Lower leg skin (tissue), 4 donors: ENCODE results near the gene TSEN15. TPM values are rescaled to one million over a fixed set of nuclear protein-coding genes. Genes with fewer than 3 reads are reported as not detected.

ENCODE experiments used
- DNase-seq, 2 donors: peaks; one replicate each; pipeline ENCODE4 v3.0.0-alpha.2; 2019; ENCODE audit warnings: low spot score in 2 of 2
- H3K4me3 ChIP-seq: fragments of 200-600 bp; sonication (generic); 2 replicates; pipeline ENCODE4 v1.5.1; 2017; ENCODE audit warnings: mild to moderate bottlenecking, low read depth; ENCODE audit not compliant: poor library complexity, severe bottlenecking
- POLR2A ChIP-seq, 2 donors: fragments of 450-650 bp; IDR thresholded peaks; one replicate each; pipeline ENCODE4 v1.6.1; 2016 to 2017; ENCODE audit warnings: antibody characterized with exemption in 2 of 2, mild to moderate bottlenecking in 1 of 2, moderate library complexity in 1 of 2
- WGBS, 2 donors: methylation state at CpG; one replicate each; pipeline ENCODE4 v1.1.5; 2018; 5-methylcytosine and 5-hydroxymethylcytosine counted together
- intact Hi-C: fragments of 100-400 bp; cut with DNase I; formaldehyde crosslinking; loops from one replicate; pipeline ENCODE4 v1.15.0; 2023; ENCODE audit warnings: low total_unique reads
- total RNA-seq, 4 donors: library from RNA; depleted of rRNA; stranded (reverse); fragments of >200 nt; gene quantifications; one replicate each; pipeline ENCODE4 v1.1.0, GENCODE V29; 2016
- TF ChIP-seq, protein P1 (sequence below), 3 donors: fragments of 450-650 bp; IDR thresholded peaks; one replicate each; pipeline ENCODE4 v1.5.1; 2016; ENCODE audit warnings: antibody characterized with exemption in 3 of 3, mild to moderate bottlenecking in 3 of 3, moderate library complexity in 2 of 3

The TSEN15 gene
- total RNA-seq, 4 donors from 2014 or later, result 6.8 to 35.9 (median 12.8) TPM

DNA sequence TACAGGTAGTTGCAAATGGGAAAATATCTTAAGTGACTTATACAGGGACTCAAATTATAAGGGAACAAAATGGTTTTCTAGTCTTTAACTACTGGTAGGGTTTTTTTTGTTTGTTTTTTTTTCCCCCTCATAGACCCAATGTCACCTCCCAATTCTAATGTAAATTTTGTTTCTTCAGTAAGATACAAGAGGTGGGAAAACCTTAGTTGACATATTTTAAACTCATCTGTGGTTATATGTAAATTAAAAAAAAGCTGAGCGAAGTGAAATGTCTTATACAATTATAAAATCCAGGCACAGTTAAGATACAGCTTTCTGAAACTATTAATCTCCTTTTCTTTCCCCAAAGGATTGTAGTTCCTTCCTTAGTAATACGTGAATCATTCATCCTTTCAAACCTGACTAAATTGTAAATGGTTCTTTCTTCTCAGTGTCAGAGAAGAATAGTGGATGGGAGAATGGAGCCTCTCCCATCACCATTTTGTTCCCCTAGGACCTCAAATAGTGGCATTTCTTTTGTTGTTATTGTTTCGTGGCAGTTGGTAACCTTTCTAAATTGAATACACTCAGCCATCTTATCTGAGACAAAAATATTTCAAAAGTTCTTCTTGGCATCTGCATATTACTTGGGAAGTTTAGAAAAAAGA is 11.2 kb downstream of the TSEN15 start:
- TF ChIP-seq POLR2A (IDR thresholded peaks at IDR 0.05), result no peak
- TF ChIP-seq, protein P1, sequence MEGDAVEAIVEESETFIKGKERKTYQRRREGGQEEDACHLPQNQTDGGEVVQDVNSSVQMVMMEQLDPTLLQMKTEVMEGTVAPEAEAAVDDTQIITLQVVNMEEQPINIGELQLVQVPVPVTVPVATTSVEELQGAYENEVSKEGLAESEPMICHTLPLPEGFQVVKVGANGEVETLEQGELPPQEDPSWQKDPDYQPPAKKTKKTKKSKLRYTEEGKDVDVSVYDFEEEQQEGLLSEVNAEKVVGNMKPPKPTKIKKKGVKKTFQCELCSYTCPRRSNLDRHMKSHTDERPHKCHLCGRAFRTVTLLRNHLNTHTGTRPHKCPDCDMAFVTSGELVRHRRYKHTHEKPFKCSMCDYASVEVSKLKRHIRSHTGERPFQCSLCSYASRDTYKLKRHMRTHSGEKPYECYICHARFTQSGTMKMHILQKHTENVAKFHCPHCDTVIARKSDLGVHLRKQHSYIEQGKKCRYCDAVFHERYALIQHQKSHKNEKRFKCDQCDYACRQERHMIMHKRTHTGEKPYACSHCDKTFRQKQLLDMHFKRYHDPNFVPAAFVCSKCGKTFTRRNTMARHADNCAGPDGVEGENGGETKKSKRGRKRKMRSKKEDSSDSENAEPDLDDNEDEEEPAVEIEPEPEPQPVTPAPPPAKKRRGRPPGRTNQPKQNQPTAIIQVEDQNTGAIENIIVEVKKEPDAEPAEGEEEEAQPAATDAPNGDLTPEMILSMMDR (IDR thresholded peaks at IDR 0.05), result no peak
- 87 to 91% methylated on average over 3 of the region's 3 CpGs for WGBS, 2 donors
- H3K4me3 ChIP-seq, result no peak overlapping the region
- intact Hi-C loops, result no loop called here
- DNase-seq, result no peak

DNA sequence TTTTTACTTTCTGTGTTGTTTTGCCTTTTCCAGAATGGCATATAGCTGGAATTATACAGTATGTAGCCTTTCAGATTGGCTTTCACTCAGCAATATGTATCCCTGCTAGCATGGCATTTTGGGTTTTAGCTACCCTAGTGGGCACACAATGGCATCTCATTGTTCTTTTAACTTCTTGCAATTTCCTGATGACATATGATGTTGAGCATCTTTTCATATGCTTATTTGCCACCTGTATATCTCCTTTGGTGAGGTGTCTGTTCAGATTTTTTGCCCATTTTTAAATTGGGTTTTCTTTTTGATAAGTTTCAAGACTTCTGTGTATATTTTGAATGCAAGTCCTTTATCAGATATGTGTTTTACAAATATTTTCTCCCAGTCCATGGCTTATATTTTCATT is 14.0 kb downstream of the TSEN15 start:
- intact Hi-C loops, result no loop called here
- TF ChIP-seq POLR2A (IDR thresholded peaks at IDR 0.05), result no peak
- TF ChIP-seq, protein P1 (IDR thresholded peaks at IDR 0.05), result no peak
- DNase-seq, result no peak
- H3K4me3 ChIP-seq, result no peak overlapping the region

DNA sequence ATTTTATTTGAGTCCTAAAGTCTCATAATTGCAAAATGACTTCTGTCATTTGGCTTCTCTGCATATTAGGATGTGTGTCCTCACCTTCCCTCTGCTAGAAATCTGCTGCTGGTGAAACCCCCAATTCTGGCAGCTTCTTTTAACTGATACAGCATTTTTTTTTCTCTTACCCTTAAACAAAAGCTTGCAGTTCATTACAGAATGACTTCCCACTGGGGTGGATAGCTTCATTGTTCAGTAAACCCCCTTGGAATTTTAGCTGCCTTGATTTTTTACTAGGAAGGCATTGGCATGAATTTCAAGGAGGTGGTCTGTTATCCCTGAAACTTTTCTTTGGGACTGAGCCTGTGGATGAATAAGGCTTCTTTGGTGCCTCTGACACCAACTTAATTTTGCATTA is 16.8 kb downstream of the TSEN15 start:
- TF ChIP-seq, protein P1 (IDR thresholded peaks at IDR 0.05), result no peak
- TF ChIP-seq POLR2A (IDR thresholded peaks at IDR 0.05), result no peak
- no peak for DNase-seq
- intact Hi-C loops, result no loop called here
- H3K4me3 ChIP-seq, result no peak overlapping the region

DNA sequence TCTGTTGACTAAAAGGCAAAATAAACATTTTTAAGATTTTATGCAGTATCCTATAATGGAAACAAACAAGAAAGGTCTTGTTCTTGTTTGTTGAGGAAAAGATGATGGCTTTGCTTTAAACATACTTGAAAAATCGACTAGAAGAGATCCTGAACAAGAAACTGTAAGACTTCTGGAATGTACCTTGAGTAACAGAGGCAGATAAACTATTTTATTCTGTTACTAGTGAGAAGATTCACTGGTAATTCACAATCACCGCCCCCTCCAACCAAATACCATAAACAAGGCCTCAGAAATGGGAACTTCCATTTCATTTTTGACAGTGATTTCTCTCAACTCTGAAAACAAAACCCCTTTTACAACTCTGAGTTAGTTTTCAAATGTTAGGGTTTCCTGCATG is 18.1 kb downstream of the TSEN15 start:
- WGBS, 2 donors, result 78 to 83% methylated on average over 2 of the region's 2 CpGs
- TF ChIP-seq, protein P1 (IDR thresholded peaks at IDR 0.05), result no peak
- no peak for TF ChIP-seq POLR2A (IDR thresholded peaks at IDR 0.05)
- no peak overlapping the region for H3K4me3 ChIP-seq
- no peak for DNase-seq
- intact Hi-C loops, result loop anchor here (10.0 kb wide), 1 partner anchor 595 kb away; no protein-coding TSS in a partner anchor

DNA sequence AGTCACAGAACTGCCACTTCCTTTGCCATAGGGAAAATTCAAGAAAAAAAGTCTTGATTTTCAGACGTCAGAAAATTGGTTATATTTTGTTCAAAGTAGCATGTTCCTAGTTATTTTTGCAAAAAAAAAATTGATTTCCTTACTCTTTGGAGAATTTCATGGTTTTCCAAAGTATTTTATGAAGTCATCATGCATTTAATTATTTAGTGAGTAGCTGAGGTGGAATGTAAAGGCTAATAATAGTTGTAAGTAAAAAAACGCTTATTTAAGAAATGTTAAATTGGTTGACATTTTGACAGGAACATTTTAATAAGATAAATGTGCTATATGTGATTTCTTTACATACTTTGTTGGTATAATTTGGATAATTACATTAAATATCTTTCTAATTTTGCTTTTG is 20.8 kb downstream of the TSEN15 start:
- DNase-seq, result no peak
- H3K4me3 ChIP-seq, result no peak overlapping the region
- WGBS, 2 donors, result 69 to 86% methylated on average over 2 of the region's 2 CpGs
- TF ChIP-seq, protein P1 (IDR thresholded peaks at IDR 0.05), result no peak
- no peak for TF ChIP-seq POLR2A (IDR thresholded peaks at IDR 0.05)
- intact Hi-C loops, result loop anchor here (10.0 kb wide), 1 partner anchor 592 kb away; no protein-coding TSS in a partner anchor

DNA sequence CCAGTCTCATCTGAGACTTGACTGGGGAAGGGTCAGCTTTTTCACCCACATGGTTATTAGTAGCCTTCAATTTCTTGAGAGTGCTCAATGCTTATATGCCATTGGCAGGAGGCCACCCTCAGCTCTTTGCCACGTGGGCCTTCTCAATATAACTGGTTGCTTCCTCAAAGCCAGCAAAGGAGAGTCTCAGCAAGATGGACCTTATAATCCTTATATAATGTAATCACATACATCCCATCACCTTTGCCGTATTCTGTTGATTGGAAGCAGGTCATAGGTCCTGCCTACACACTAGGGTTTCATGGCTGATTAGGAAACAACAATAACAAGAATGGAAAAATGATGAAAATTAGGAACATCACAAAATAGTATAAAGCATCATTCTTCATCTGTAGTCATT is 22.9 kb downstream of the TSEN15 start:
- intact Hi-C loops, result loop anchor here (10.0 kb wide), 1 partner anchor 590 kb away; no protein-coding TSS in a partner anchor
- no peak for TF ChIP-seq POLR2A (IDR thresholded peaks at IDR 0.05)
- TF ChIP-seq, protein P1 (IDR thresholded peaks at IDR 0.05), result no peak
- 85 to 88% methylated on average over 2 of the region's 2 CpGs for WGBS, 2 donors
- no peak for DNase-seq
- H3K4me3 ChIP-seq, result no peak overlapping the region
